GM23338 (cell line): ENCODE results near the gene CNDP2. TPM values are rescaled to one million over a fixed set of nuclear protein-coding genes. Genes with fewer than 3 reads are reported as not detected.

Experiments
- ATAC-seq: fragments of 200-7000 bp; cut with Tn5 transposase; 3 replicates; pipeline ENCODE4 v1.9.1; 2020
- DNase-seq: peaks from one replicate; pipeline ENCODE4 v3.0.0-alpha.2; 2015; ENCODE audit warnings: low spot score
- H2AFZ ChIP-seq: fragments of 200-600 bp; sonication (generic); 2 replicates; pipeline ENCODE4 v1.8.0; 2016; ENCODE audit warnings: antibody characterized with exemption, mild to moderate bottlenecking, moderate library complexity
- H3F3A ChIP-seq: fragments of 200-600 bp; sonication (generic); replicated peaks from 2 replicates; pipeline ENCODE4 v1.8.0; 2017; ENCODE audit warnings: antibody characterized with exemption, mixed run types, low read depth
- H3K27ac ChIP-seq: fragments of 200-600 bp; sonication (generic); 2 replicates; pipeline ENCODE4 v1.6.1; 2016; ENCODE audit warnings: low read depth
- H3K27me3 ChIP-seq: fragments of 200-600 bp; sonication (generic); 2 replicates; pipeline ENCODE4 v1.8.0; 2016; ENCODE audit warnings: mild to moderate bottlenecking, mixed run types, moderate library complexity; ENCODE audit not compliant: insufficient read depth
- H3K36me3 ChIP-seq: fragments of 200-600 bp; sonication (generic); 2 replicates; pipeline ENCODE4 v1.8.0; 2016; ENCODE audit warnings: mild to moderate bottlenecking; ENCODE audit not compliant: insufficient read depth
- H3K4me1 ChIP-seq: fragments of 200-600 bp; sonication (generic); 2 replicates; pipeline ENCODE4 v1.8.0; 2016; ENCODE audit warnings: mild to moderate bottlenecking, moderate library complexity; ENCODE audit not compliant: insufficient read depth
- H3K4me2 ChIP-seq: fragments of 200-600 bp; sonication (generic); 2 replicates; pipeline ENCODE4 v1.7.1; 2017; ENCODE audit warnings: mixed run types
- H3K4me3 ChIP-seq: fragments of 200-600 bp; sonication (generic); 2 replicates; pipeline ENCODE4 v1.6.1; 2016; ENCODE audit warnings: mixed run types
- H3K79me2 ChIP-seq: fragments of 200-600 bp; sonication (generic); replicated peaks from 2 replicates; pipeline ENCODE4 v1.8.0; 2017; ENCODE audit warnings: mild to moderate bottlenecking; ENCODE audit not compliant: insufficient read depth
- H3K9me2 ChIP-seq: fragments of 200-600 bp; sonication (generic); 2 replicates; pipeline ENCODE4 v1.8.0; 2017; ENCODE audit not compliant: insufficient read depth
- H4K20me1 ChIP-seq: fragments of 200-600 bp; sonication (generic); replicated peaks from 2 replicates; pipeline ENCODE4 v1.8.0; 2017; ENCODE audit warnings: mild to moderate bottlenecking; ENCODE audit not compliant: insufficient read depth
- H3K27ac Mint-ChIP-seq: 2 replicates; pipeline ENCODE4 v1.8.0; 2020; ENCODE audit warnings: inconsistent platforms, mild to moderate bottlenecking, moderate library complexity, mixed read lengths
- H3K27me3 Mint-ChIP-seq: 3 replicates; pipeline ENCODE4 v1.8.0; 2022; ENCODE audit warnings: low read depth, mild to moderate bottlenecking, moderate library complexity, mixed read lengths, inconsistent platforms; ENCODE audit not compliant: insufficient read depth, poor library complexity
- H3K36me3 Mint-ChIP-seq: 3 replicates; pipeline ENCODE4 v1.8.0; 2021; ENCODE audit warnings: low read depth, mild to moderate bottlenecking, inconsistent platforms, moderate library complexity, mixed read lengths
- H3K4me1 Mint-ChIP-seq: 3 replicates; pipeline ENCODE4 v1.8.0; 2020; ENCODE audit warnings: mild to moderate bottlenecking, inconsistent platforms, mixed read lengths
- H3K4me3 Mint-ChIP-seq: 3 replicates; pipeline ENCODE4 v1.8.0; 2021; ENCODE audit warnings: moderate library complexity, mild to moderate bottlenecking, inconsistent platforms, mixed read lengths
- H3K9me3 Mint-ChIP-seq: 3 replicates; pipeline ENCODE4 v1.8.0; 2020; ENCODE audit warnings: moderate library complexity, mild to moderate bottlenecking, inconsistent platforms, mixed read lengths
- CREB1 ChIP-seq: fragments of 250-450 bp; sonication (Bioruptor Pico); IDR thresholded peaks from 2 replicates; pipeline ENCODE4 v1.5.0; 2020; ENCODE audit warnings: low read depth, mild to moderate bottlenecking, moderate library complexity
- ETS1 ChIP-seq: IDR thresholded peaks from 2 replicates; pipeline ENCODE4 v1.6.1; 2016; ENCODE audit warnings: antibody characterized with exemption
- EZH2 ChIP-seq: fragments of 200-600 bp; sonication (generic); IDR thresholded peaks from one replicate; pipeline ENCODE4 v1.8.0; 2017; ENCODE audit warnings: antibody characterized with exemption, mild to moderate bottlenecking, low read depth; ENCODE audit not compliant: unreplicated experiment
- EZH2phosphoT487 ChIP-seq: fragments of 200-600 bp; sonication (generic); IDR thresholded peaks from one replicate; pipeline ENCODE4 v1.8.1; 2018; ENCODE audit warnings: antibody characterized with exemption; ENCODE audit not compliant: unreplicated experiment
- JUNB ChIP-seq: IDR thresholded peaks from one replicate; pipeline ENCODE4 v1.6.1; 2016; ENCODE audit warnings: antibody characterized with exemption; ENCODE audit not compliant: unreplicated experiment
- NANOG ChIP-seq: IDR thresholded peaks from 2 replicates; pipeline ENCODE4 v1.6.1; 2016; ENCODE audit warnings: antibody characterized with exemption, borderline replicate concordance
- REST ChIP-seq: IDR thresholded peaks from one replicate; pipeline ENCODE4 v1.6.1; 2018; ENCODE audit warnings: antibody characterized with exemption; ENCODE audit not compliant: unreplicated experiment
- STAT1 ChIP-seq: IDR thresholded peaks from one replicate; pipeline ENCODE4 v1.6.1; 2016; ENCODE audit warnings: antibody characterized with exemption; ENCODE audit not compliant: unreplicated experiment
- ZNF331 ChIP-seq: fragments of 250-450 bp; sonication (Bioruptor Pico); IDR thresholded peaks from 2 replicates; pipeline ENCODE4 v1.5.0; 2020; ENCODE audit warnings: low read depth, mild to moderate bottlenecking, moderate library complexity
- ZNF462 ChIP-seq: fragments of 250-450 bp; sonication (Bioruptor Pico); IDR thresholded peaks from 2 replicates; pipeline ENCODE4 v1.5.0; 2020; ENCODE audit warnings: mild to moderate bottlenecking, moderate library complexity
- polyA plus RNA-seq: library from polyadenylated mRNA; unstranded; fragments of >200 nt; fragmentation: Nextera tagmentation; extraction: Ambion mirVana; gene quantifications from 2 replicates; pipeline ENCODE4 v1.2.1, GENCODE V29; 2016
- total RNA-seq: library from RNA; depleted of rRNA; stranded (reverse); fragments of >200 nt; shearing (Covaris generic); gene quantifications from 2 replicates; pipeline ENCODE4 v1.2.3, GENCODE V29; 2014

Gene CNDP2
- total and polyA plus RNA-seq, 2 experiments from 2014 or later, result 116 to 175 TPM

- H3K36me3 ChIP-seq, result 0 out of 2 replicates have a peak, but pooled peaks cover 6% of the 10 kb centered on the region
Observed at GRCh38 chr18:74517236-74517630, 21.1 kb downstream of the CNDP2 start.

GRCh38 chr18:74518456-74519295 is 22.5 kb downstream of the CNDP2 start:
- no peak overlapping the region for H3K4me2 ChIP-seq
- Mint-ChIP-seq H3K27ac (no peak overlapping the region), H3K9me3 (peaks cover 26% of the 10 kb centered on the region), H3K4me1 (peaks cover 3% of the 10 kb centered on the region; the same call in 2 of the 3 replicates), H3K4me3 (no peak overlapping the region), H3K27me3 (peaks cover 17% of the 10 kb centered on the region), H3K36me3 (peaks cover 89% of the 10 kb centered on the region)
- no peaks in the 10 kb centered on the region for H3K27me3 ChIP-seq
- H3K27ac ChIP-seq, result no peak overlapping the region
- H3K79me2 ChIP-seq, result no peaks in the 10 kb centered on the region
- TF ChIP-seq ZNF462 (CRISPR knock-in tag) (no peak), EZH2phosphoT487 (no peak), NANOG (no peak), JUNB (no peak), ZNF331 (CRISPR knock-in tag) (no peak), STAT1 (no peak), CREB1 (CRISPR knock-in tag) (no peak), REST (no peak), ETS1 (no peak)
- H3F3A ChIP-seq, result no peaks in the 10 kb centered on the region
- H4K20me1 ChIP-seq, result no peaks in the 10 kb centered on the region
- H3K9me2 ChIP-seq, result no peaks in the 10 kb centered on the region
- 0 out of 2 replicates have a peak, but pooled peaks cover 6% of the 10 kb centered on the region for H3K36me3 ChIP-seq
- no peak overlapping the region for H2AFZ ChIP-seq
- H3K4me1 ChIP-seq, result no peaks in the 10 kb centered on the region
- ATAC-seq (no peak), DNase-seq (no peak)
- no peak overlapping the region for H3K4me3 ChIP-seq

More at GRCh38 chr18:74517236-74517630, 21.1 kb downstream of the CNDP2 start:
- Mint-ChIP-seq H3K4me3 (no peak overlapping the region), H3K9me3 (peaks cover 18% of the 10 kb centered on the region), H3K36me3 (peaks cover 91% of the 10 kb centered on the region), H3K27ac (no peak overlapping the region), H3K27me3 (peaks cover 17% of the 10 kb centered on the region), H3K4me1 (no peaks in the 10 kb centered on the region; the same call in 1 of the 3 replicates)
- Histone ChIP-seq H3K4me2 (no peak overlapping the region), H3K4me1 (no peaks in the 10 kb centered on the region), H3K79me2 (no peaks in the 10 kb centered on the region), H3K9me2 (no peaks in the 10 kb centered on the region), H3K27me3 (no peaks in the 10 kb centered on the region), H3K27ac (no peak overlapping the region), H2AFZ (no peak overlapping the region), H4K20me1 (no peaks in the 10 kb centered on the region), H3K4me3 (no peak overlapping the region), H3F3A (no peaks in the 10 kb centered on the region)
- TF ChIP-seq EZH2, result no peak
- no peak for TF ChIP-seq JUNB
- ATAC-seq, result no peak
- DNase-seq, result no peak
